Hepatocyte (in vitro differentiated cells): ENCODE data around the gene GFER.

ENCODE experiments used
- EZH2 ChIP-seq: fragments of 200-600 bp; sonication (generic); IDR thresholded peaks from 2 replicates; pipeline ENCODE4 v1.6.1; 2016; ENCODE audit warnings: antibody characterized with exemption, mild to moderate bottlenecking, borderline replicate concordance
- EZH2phosphoT487 ChIP-seq: fragments of 200-600 bp; sonication (generic); IDR thresholded peaks from one replicate; pipeline ENCODE4 v1.6.1; 2018; ENCODE audit warnings: antibody characterized with exemption, mild to moderate bottlenecking, low read depth, moderate library complexity; ENCODE audit not compliant: unreplicated experiment, severe bottlenecking

DNA sequence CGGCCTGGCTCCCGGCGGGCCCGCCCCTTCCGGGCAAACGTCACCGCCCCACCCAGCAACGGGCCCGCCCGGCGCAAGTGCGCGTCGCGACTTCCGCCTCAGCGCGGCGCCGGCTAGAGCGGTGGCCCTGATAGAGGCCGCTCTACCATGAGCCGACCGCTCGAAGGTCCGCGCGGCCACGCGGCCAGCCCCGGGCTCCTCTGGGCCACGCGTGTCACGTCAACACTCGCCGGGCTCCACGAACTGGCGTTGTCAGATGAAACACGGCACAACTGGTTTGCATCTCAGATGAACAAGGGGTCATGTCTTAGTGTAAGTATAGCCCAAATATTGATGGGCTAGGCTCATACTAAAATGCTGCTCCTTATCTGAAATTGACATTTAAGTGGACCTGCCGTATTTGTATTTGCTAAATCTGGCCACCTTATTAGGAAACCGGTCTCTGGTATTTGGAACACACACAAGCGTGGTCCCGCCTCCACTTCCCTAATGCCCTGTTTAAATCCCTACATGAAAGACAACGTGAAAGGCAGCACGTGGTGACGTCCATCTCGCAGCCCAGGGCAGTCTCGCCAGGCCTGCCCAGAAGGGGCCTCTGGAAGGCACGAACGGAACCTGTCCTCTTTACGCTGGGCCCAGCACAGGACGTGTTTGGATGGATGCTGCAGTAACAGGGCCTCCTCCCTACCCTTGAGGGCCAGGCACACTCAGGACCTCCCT is 26.0 kb downstream of the GFER start, which contains the start of gene ZNF598:
- TF ChIP-seq EZH2 (no peak), EZH2phosphoT487 (no peak)
